ENCODE results near the gene DVL1.

DVL1 gene

GRCh38 chr1:1354271-1355247, 5.3 kb upstream of the DVL1 start:
- Histone ChIP-seq H3K36me3 (ENCODE audit: insufficient read depth, low read length) (no peaks in the 10 kb centered on the region), H3K9me3 (ENCODE audit: insufficient read depth, low read depth, low read length) (no peaks in the 10 kb centered on the region), H3K27me3 (ENCODE audit: insufficient read depth, low read length) (peaks cover 5% of the 10 kb centered on the region; the same call in 1 of the 2 replicates), H3K4me1 (ENCODE audit: insufficient read depth, low read length) (peaks cover 20% of the 10 kb centered on the region), H3K27ac (ENCODE audit: low read depth, low read length) (no peak overlapping the region), H3K4me3 (ENCODE audit: low read length) (peak overlapping the region; percentile 29; the same call in 1 of the 2 replicates), H3K9ac (ENCODE audit: low read depth, low read length) (no peak overlapping the region)
- WGBS, result 93% methylated on average over 116 of the region's 116 CpGs

GRCh38 chr1:1353389-1354151, 4.4 kb upstream of the DVL1 start:
- Histone ChIP-seq H3K9ac (ENCODE audit: low read depth, low read length) (no peak overlapping the region; the same call in 1 of the 2 replicates), H3K4me1 (ENCODE audit: insufficient read depth, low read length) (peaks cover 11% of the 10 kb centered on the region), H3K27me3 (ENCODE audit: insufficient read depth, low read length) (peaks cover 5% of the 10 kb centered on the region; the same call in 1 of the 2 replicates), H3K36me3 (ENCODE audit: insufficient read depth, low read length) (no peaks in the 10 kb centered on the region), H3K4me3 (ENCODE audit: low read length) (peak overlapping the region; percentile 12; the same call in 1 of the 2 replicates), H3K9me3 (ENCODE audit: insufficient read depth, low read depth, low read length) (no peaks in the 10 kb centered on the region), H3K27ac (ENCODE audit: low read depth, low read length) (peak overlapping the region; percentile 10; the same call in 1 of the 2 replicates)
- WGBS, result 54% methylated on average over 28 of the region's 28 CpGs

GRCh38 chr1:1352786-1353388, 3.7 kb upstream of the DVL1 start:
- peaks cover 5% of the 10 kb centered on the region; the same call in 1 of the 2 replicates for H3K27me3 ChIP-seq (ENCODE audit: insufficient read depth, low read length)
- WGBS, result 54% methylated on average over 5 of the region's 5 CpGs
- H3K36me3 ChIP-seq (ENCODE audit: insufficient read depth, low read length), result no peaks in the 10 kb centered on the region
- H3K9ac ChIP-seq (ENCODE audit: low read depth, low read length), result no peak overlapping the region
- H3K27ac ChIP-seq (ENCODE audit: low read depth, low read length), result no peak overlapping the region
- peaks cover 9% of the 10 kb centered on the region; the same call in 1 of the 2 replicates for H3K4me1 ChIP-seq (ENCODE audit: insufficient read depth, low read length)
- H3K4me3 ChIP-seq (ENCODE audit: low read length), result no peak overlapping the region
- H3K9me3 ChIP-seq (ENCODE audit: insufficient read depth, low read depth, low read length), result no peaks in the 10 kb centered on the region

GRCh38 chr1:1351511-1352427, 2.6 kb upstream of the DVL1 start:
- Histone ChIP-seq H3K27ac (ENCODE audit: low read depth, low read length) (peak overlapping the region; percentile 25; the same call in 1 of the 2 replicates), H3K4me3 (ENCODE audit: low read length) (peak overlapping the region; percentile 47), H3K4me1 (ENCODE audit: insufficient read depth, low read length) (peaks cover 8% of the 10 kb centered on the region; the same call in 1 of the 2 replicates), H3K36me3 (ENCODE audit: insufficient read depth, low read length) (no peaks in the 10 kb centered on the region), H3K27me3 (ENCODE audit: insufficient read depth, low read length) (peaks cover 5% of the 10 kb centered on the region; the same call in 1 of the 2 replicates), H3K9ac (ENCODE audit: low read depth, low read length) (peak overlapping the region; percentile 19; the same call in 1 of the 2 replicates), H3K9me3 (ENCODE audit: insufficient read depth, low read depth, low read length) (no peaks in the 10 kb centered on the region)
- WGBS, result 57% methylated on average over 28 of the region's 29 CpGs

GRCh38 chr1:1348420-1349255, 580 bp downstream of the DVL1 start:
- Histone ChIP-seq H3K36me3 (ENCODE audit: insufficient read depth, low read length) (no peaks in the 10 kb centered on the region), H3K27ac (ENCODE audit: low read depth, low read length) (no peak overlapping the region; the same call in 1 of the 2 replicates)
- under 1% methylated on average over 109 of the region's 109 CpGs for WGBS

GRCh38 chr1:1347663-1348419, 1.4 kb downstream of the DVL1 start:
- H3K27ac ChIP-seq (ENCODE audit: low read depth, low read length), result no peak overlapping the region; the same call in 1 of the 2 replicates
- H3K9ac ChIP-seq (ENCODE audit: low read depth, low read length), result peak overlapping the region; percentile 83
- no peaks in the 10 kb centered on the region for H3K36me3 ChIP-seq (ENCODE audit: insufficient read depth, low read length)
- no peaks in the 10 kb centered on the region for H3K9me3 ChIP-seq (ENCODE audit: insufficient read depth, low read depth, low read length)
- WGBS, result 20% methylated on average over 26 of the region's 26 CpGs
- peaks cover 8% of the 10 kb centered on the region; the same call in 1 of the 2 replicates for H3K4me1 ChIP-seq (ENCODE audit: insufficient read depth, low read length)
- no peaks in the 10 kb centered on the region for H3K27me3 ChIP-seq (ENCODE audit: insufficient read depth, low read length)
- peak overlapping the region; percentile 86 for H3K4me3 ChIP-seq (ENCODE audit: low read length)

More at GRCh38 chr1:1348420-1349255, 580 bp downstream of the DVL1 start:
- no peaks in the 10 kb centered on the region for H3K27me3 ChIP-seq (ENCODE audit: insufficient read depth, low read length)
- peaks cover 8% of the 10 kb centered on the region; the same call in 1 of the 2 replicates for H3K4me1 ChIP-seq (ENCODE audit: insufficient read depth, low read length)
- H3K9ac ChIP-seq (ENCODE audit: low read depth, low read length), result peak overlapping the region; percentile 83
- no peaks in the 10 kb centered on the region for H3K9me3 ChIP-seq (ENCODE audit: insufficient read depth, low read depth, low read length)
- H3K4me3 ChIP-seq (ENCODE audit: low read length), result peak overlapping the region; percentile 86

GRCh38 chr1:1347026-1347595, 2.1 kb downstream of the DVL1 start:
- H3K27me3 ChIP-seq (ENCODE audit: insufficient read depth, low read length), result no peaks in the 10 kb centered on the region
- H3K9me3 ChIP-seq (ENCODE audit: insufficient read depth, low read depth, low read length), result no peaks in the 10 kb centered on the region
- peak overlapping the region; percentile 86; the same call in 1 of the 2 replicates for H3K4me3 ChIP-seq (ENCODE audit: low read length)
- 89% methylated on average over 10 of the region's 10 CpGs for WGBS
- H3K9ac ChIP-seq (ENCODE audit: low read depth, low read length), result no peak overlapping the region
- no peak overlapping the region for H3K27ac ChIP-seq (ENCODE audit: low read depth, low read length)
- peaks cover 8% of the 10 kb centered on the region; the same call in 1 of the 2 replicates for H3K4me1 ChIP-seq (ENCODE audit: insufficient read depth, low read length)
- H3K36me3 ChIP-seq (ENCODE audit: insufficient read depth, low read length), result no peaks in the 10 kb centered on the region

- Histone ChIP-seq H3K27ac (ENCODE audit: low read depth, low read length) (no peak overlapping the region), H3K9ac (ENCODE audit: low read depth, low read length) (no peak overlapping the region), H3K36me3 (ENCODE audit: insufficient read depth, low read length) (peaks cover 4% of the 10 kb centered on the region), H3K4me1 (ENCODE audit: insufficient read depth, low read length) (peaks cover 5% of the 10 kb centered on the region; the same call in 1 of the 2 replicates), H3K4me3 (ENCODE audit: low read length) (no peak overlapping the region), H3K9me3 (ENCODE audit: insufficient read depth, low read depth, low read length) (no peaks in the 10 kb centered on the region), H3K27me3 (ENCODE audit: insufficient read depth, low read length) (no peaks in the 10 kb centered on the region)
- 97% methylated on average over 10 of the region's 10 CpGs for WGBS
Measured at GRCh38 chr1:1346501-1346890, 2.7 kb downstream of the DVL1 start.

Measured in HUES64 (cell line).